GM19238 (cell line): ENCODE results near the gene MPHOSPH8.

Experiments
- DNase-seq: peaks from one replicate; pipeline ENCODE4 v3.0.0; 2011; ENCODE audit warnings: low spot score; ENCODE audit not compliant: insufficient read length

Gene MPHOSPH8

GRCh38 chr13:19633479-19634255 lies at the start of gene MPHOSPH8:
Gene MPHOSPH8 (plus strand): TSS chr13:19633659. CDS start chr13:19633749, 90 bp downstream.
- peak; percentile 92 for DNase-seq

- DNase-seq, result peak; percentile 47
These were observed 46.4 kb upstream of the MPHOSPH8 start for GRCh38 chr13:19586904-19587634.

GRCh38 chr13:19587635-19588300 lies 45.7 kb upstream of the MPHOSPH8 start:
- DNase-seq, result no peak

GRCh38 chr13:19589312-19589711 lies 44.1 kb upstream of the MPHOSPH8 start:
- no peak for DNase-seq

- no peak for DNase-seq
These were observed 43.0 kb upstream of the MPHOSPH8 start for GRCh38 chr13:19590423-19590822.

- no peak for DNase-seq
These were observed 41.6 kb upstream of the MPHOSPH8 start for GRCh38 chr13:19591864-19592263.

GRCh38 chr13:19592657-19593180 lies 40.7 kb upstream of the MPHOSPH8 start:
- DNase-seq, result no peak

GRCh38 chr13:19596086-19596485 lies 37.4 kb upstream of the MPHOSPH8 start:
- no peak for DNase-seq

- no peak for DNase-seq
These were observed 36.5 kb upstream of the MPHOSPH8 start for GRCh38 chr13:19596960-19597361.

GRCh38 chr13:19597523-19597922 lies 35.9 kb upstream of the MPHOSPH8 start:
- DNase-seq, result no peak

GRCh38 chr13:19601749-19602725 lies 31.4 kb upstream of the MPHOSPH8 start:
- peak; percentile 66 for DNase-seq

- DNase-seq, result no peak
These were observed 29.2 kb upstream of the MPHOSPH8 start for GRCh38 chr13:19604306-19604705.

- DNase-seq, result no peak
These were observed 28.1 kb upstream of the MPHOSPH8 start for GRCh38 chr13:19605161-19605955.

GRCh38 chr13:19606152-19606551 lies 27.3 kb upstream of the MPHOSPH8 start:
- DNase-seq, result no peak

GRCh38 chr13:19606737-19607136 lies 26.7 kb upstream of the MPHOSPH8 start:
- DNase-seq, result no peak

GRCh38 chr13:19607523-19608078 lies 25.9 kb upstream of the MPHOSPH8 start:
- no peak for DNase-seq

GRCh38 chr13:19618977-19619376 lies 14.5 kb upstream of the MPHOSPH8 start:
- no peak for DNase-seq

- DNase-seq, result no peak
These were observed 11.3 kb upstream of the MPHOSPH8 start for GRCh38 chr13:19622193-19622592.

- no peak for DNase-seq
These were observed 9.2 kb upstream of the MPHOSPH8 start for GRCh38 chr13:19624265-19624664.
